NCI-H2227 (cell line): ENCODE measurements around the gene DCAF6.
"Not testable (repeated sequence)": the region's sequence is repeated elsewhere in the genome, so short reads cannot be mapped to it uniquely, and the experiment has no call there.

Experiments used
- DNase-seq: peaks from one replicate; lab custom pipeline; 2025; ENCODE audit not compliant: unreplicated experiment; lab: John Stamatoyannopoulos, UW

The DCAF6 gene

GRCh38 chr1:168009322-168009721 lies 72.8 kb downstream of the DCAF6 start:
- no peak for DNase-seq

GRCh38 chr1:168019407-168019806 lies 82.9 kb downstream of the DCAF6 start:
- no peak for DNase-seq

- no peak for DNase-seq
Measured at GRCh38 chr1:168031198-168031597, 94.7 kb downstream of the DCAF6 start.

- DNase-seq: no peak
Measured at GRCh38 chr1:168031627-168032026, 95.1 kb downstream of the DCAF6 start.

GRCh38 chr1:168032029-168032428 lies 95.5 kb downstream of the DCAF6 start:
- no peak for DNase-seq

GRCh38 chr1:168035345-168035744 lies 98.9 kb downstream of the DCAF6 start:
- no peak for DNase-seq

- DNase-seq: no peak
Measured at GRCh38 chr1:168042362-168042761, 105.9 kb downstream of the DCAF6 start.

GRCh38 chr1:168045311-168045710 lies 108.8 kb downstream of the DCAF6 start:
- no peak for DNase-seq

GRCh38 chr1:168050307-168050706 lies 113.8 kb downstream of the DCAF6 start:
- DNase-seq: peak; percentile 4

- no peak for DNase-seq
Measured at GRCh38 chr1:168050880-168051279, 114.4 kb downstream of the DCAF6 start.

- no peak for DNase-seq
Measured at GRCh38 chr1:168053681-168054080, 117.2 kb downstream of the DCAF6 start.

- DNase-seq: no peak
Measured at GRCh38 chr1:168054117-168054516, 117.6 kb downstream of the DCAF6 start.

- DNase-seq: not testable (repeated sequence)
Measured at GRCh38 chr1:168056152-168056551, 119.7 kb downstream of the DCAF6 start.

- DNase-seq: no peak
Measured at GRCh38 chr1:168057355-168057754, 120.9 kb downstream of the DCAF6 start.

GRCh38 chr1:168057921-168058320 lies 121.4 kb downstream of the DCAF6 start:
- DNase-seq: no peak

- no peak for DNase-seq
Measured at GRCh38 chr1:168064216-168064615, 127.7 kb downstream of the DCAF6 start.

GRCh38 chr1:168065506-168065905 lies 129.0 kb downstream of the DCAF6 start:
- no peak for DNase-seq

- DNase-seq: no peak
Measured at GRCh38 chr1:168069384-168069783, 132.9 kb downstream of the DCAF6 start.

- no peak for DNase-seq
Measured at GRCh38 chr1:168079761-168080160, 143.3 kb downstream of the DCAF6 start.

- no peak for DNase-seq
Measured at GRCh38 chr1:168081373-168082007, 145.0 kb downstream of the DCAF6 start.

- peak; percentile 82 for DNase-seq
Measured at GRCh38 chr1:168082008-168082876, 145.8 kb downstream of the DCAF6 start.
